Spleen (tissue), 7 donors: ENCODE measurements around the gene RELA.

Experiments used
- POLR2AphosphoS5 ChIP-seq, 3 donors: sonication (generic); formaldehyde crosslinking; IDR thresholded peaks; one replicate each; pipeline ENCODE4 v1.5.1; 2017; ENCODE audit warnings: antibody characterized with exemption in 3 of 3
- TF ChIP-seq, protein P1 (sequence below), 11 experiments: fragments of 200-600 bp in 7 of 11; fragments of 450-650 bp in 4 of 11; sonication (generic) in 4 of 11; IDR thresholded peaks in 8 of 11; conservative IDR thresholded peaks in 3 of 11; 1 replicate in 7 of 11; 2 replicates in 4 of 11; pipeline versions ENCODE4 v1.4.0 to v1.8.0; 2016 to 2021; ENCODE audit warnings: antibody characterized with exemption in 11 of 11, inconsistent platforms in 4 of 11, mild to moderate bottlenecking in 1 of 11
- donor health status: DM: no; HTN: no; CAD: no; lungs with moderate emphysema.
- donor health status: DM: no; HTN: no; CAD: no.
- donor health status: DM: no; HTN: no; CAD: no.

DNA sequence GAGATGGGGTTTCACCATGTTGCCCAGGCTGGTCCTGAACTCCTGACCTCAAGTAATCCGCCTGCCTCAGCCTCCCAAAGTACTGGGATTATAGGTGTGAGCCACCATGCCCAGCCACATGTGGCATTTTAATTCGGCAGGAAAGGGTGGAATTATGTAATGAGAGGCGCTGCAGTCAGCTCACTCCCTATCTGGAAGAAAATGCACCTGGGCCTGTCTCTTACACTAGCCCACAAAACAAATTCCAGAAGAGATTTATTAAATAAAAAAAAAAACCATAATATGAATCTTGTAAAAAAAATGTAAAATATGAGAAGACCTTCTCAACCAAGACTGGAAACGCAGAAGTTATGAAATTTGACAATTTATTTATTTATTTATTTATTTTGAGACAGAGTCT, 41.1 kb upstream of the RELA start:
- no peak for TF ChIP-seq POLR2AphosphoS5 (IDR thresholded peaks at IDR 0.05)
- TF ChIP-seq, protein P1, sequence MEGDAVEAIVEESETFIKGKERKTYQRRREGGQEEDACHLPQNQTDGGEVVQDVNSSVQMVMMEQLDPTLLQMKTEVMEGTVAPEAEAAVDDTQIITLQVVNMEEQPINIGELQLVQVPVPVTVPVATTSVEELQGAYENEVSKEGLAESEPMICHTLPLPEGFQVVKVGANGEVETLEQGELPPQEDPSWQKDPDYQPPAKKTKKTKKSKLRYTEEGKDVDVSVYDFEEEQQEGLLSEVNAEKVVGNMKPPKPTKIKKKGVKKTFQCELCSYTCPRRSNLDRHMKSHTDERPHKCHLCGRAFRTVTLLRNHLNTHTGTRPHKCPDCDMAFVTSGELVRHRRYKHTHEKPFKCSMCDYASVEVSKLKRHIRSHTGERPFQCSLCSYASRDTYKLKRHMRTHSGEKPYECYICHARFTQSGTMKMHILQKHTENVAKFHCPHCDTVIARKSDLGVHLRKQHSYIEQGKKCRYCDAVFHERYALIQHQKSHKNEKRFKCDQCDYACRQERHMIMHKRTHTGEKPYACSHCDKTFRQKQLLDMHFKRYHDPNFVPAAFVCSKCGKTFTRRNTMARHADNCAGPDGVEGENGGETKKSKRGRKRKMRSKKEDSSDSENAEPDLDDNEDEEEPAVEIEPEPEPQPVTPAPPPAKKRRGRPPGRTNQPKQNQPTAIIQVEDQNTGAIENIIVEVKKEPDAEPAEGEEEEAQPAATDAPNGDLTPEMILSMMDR (IDR thresholded peaks at IDR 0.05 in 8 of 11, conservative IDR thresholded peaks at IDR 0.05 in 3 of 11): no peak
